Measurements from ENCODE around the gene CYP2C9. TPM values are rescaled to one million over a fixed set of nuclear protein-coding genes. Genes with fewer than 3 reads are reported as not detected.
"Not testable (repeated sequence)": the region's sequence is repeated elsewhere in the genome, so short reads cannot be mapped to it uniquely, and the experiment has no call there.

CYP2C9 gene
- 1 to 10 TPM in 3 of 4 donors, not detected in 1; 3.7 to 5.1 (median 4.8) TPM for total RNA-seq

- H3K27me3 ChIP-seq: no peaks in the 10 kb centered on the region
- H3K27ac ChIP-seq: no peak within 1 kb of the TSS
- no peak within 1 kb of the TSS for H3K4me3 ChIP-seq
- H3K9me3 ChIP-seq: peaks cover 0 to 1% (median 0%) of the 10 kb centered on the region in 3 donors
- 29 to 56% methylated on average over 2 of the region's 2 CpGs for WGBS, 2 donors
- intact Hi-C loops (cut with DNase I): no loop called here
- no peak for TF ChIP-seq POLR2A (IDR thresholded peaks at IDR 0.05)
- TF ChIP-seq CTCF (IDR thresholded peaks at IDR 0.05): no peak
- H3K36me3 ChIP-seq: no peaks in the 10 kb centered on the region
- H3K4me1 ChIP-seq: no peaks in the 10 kb centered on the region
- no peak for DNase-seq
These were observed at the start of gene CYP2C9 for GRCh38 chr10:94938383-94938782. CYP2C9 (plus strand) TSS chr10:94938658; CDS start chr10:94938683, 25 bp downstream.

GRCh38 chr10:94889123-94889522, 49.3 kb upstream of the CYP2C9 start:
- no peak for TF ChIP-seq CTCF (IDR thresholded peaks at IDR 0.05)
- TF ChIP-seq POLR2A (IDR thresholded peaks at IDR 0.05): no peak
- intact Hi-C loops (cut with DNase I): no loop called here
- no peaks in the 10 kb centered on the region for H3K36me3 ChIP-seq
- H3K27me3 ChIP-seq: no peaks in the 10 kb centered on the region
- 66 to 69% methylated on average over 3 of the region's 3 CpGs for WGBS, 2 donors
- H3K4me1 ChIP-seq: no peaks in the 10 kb centered on the region
- no peak overlapping the region for H3K4me3 ChIP-seq
- DNase-seq: no peak
- H3K9me3 ChIP-seq: peaks cover 0 to 6% (median 0%) of the 10 kb centered on the region in 3 donors
- H3K27ac ChIP-seq: no peak overlapping the region

GRCh38 chr10:94890264-94891022, 48.0 kb upstream of the CYP2C9 start:
- WGBS, 2 donors: 64 to 80% methylated on average over 4 of the region's 4 CpGs
- no peaks in the 10 kb centered on the region for H3K36me3 ChIP-seq
- intact Hi-C loops (cut with DNase I): no loop called here
- no peak for TF ChIP-seq CTCF (IDR thresholded peaks at IDR 0.05)
- TF ChIP-seq POLR2A (IDR thresholded peaks at IDR 0.05): no peak
- H3K27me3 ChIP-seq: no peaks in the 10 kb centered on the region
- peaks cover 0 to 6% (median 0%) of the 10 kb centered on the region in 3 donors for H3K9me3 ChIP-seq
- no peak overlapping the region for H3K4me3 ChIP-seq
- H3K4me1 ChIP-seq: no peaks in the 10 kb centered on the region
- no peak for DNase-seq
- H3K27ac ChIP-seq: no peak overlapping the region

GRCh38 chr10:94898414-94898813, 40.0 kb upstream of the CYP2C9 start:
- DNase-seq; intact Hi-C loops (cut with DNase I): not testable (repeated sequence)
- 40 to 62% methylated on average over 2 to 5 of the region's 7 CpGs for WGBS, 2 donors

GRCh38 chr10:94902080-94902479, 36.4 kb upstream of the CYP2C9 start:
- no peak for DNase-seq
- Histone ChIP-seq H3K27me3 (no peaks in the 10 kb centered on the region), H3K27ac (no peak overlapping the region), H3K9me3 (peaks cover 0 to 8% (median 1%) of the 10 kb centered on the region in 3 donors), H3K4me1 (no peaks in the 10 kb centered on the region), H3K36me3 (no peaks in the 10 kb centered on the region), H3K4me3 (no peak overlapping the region)
- no peak for TF ChIP-seq CTCF (IDR thresholded peaks at IDR 0.05)
- no peak for TF ChIP-seq POLR2A (IDR thresholded peaks at IDR 0.05)
- intact Hi-C loops (cut with DNase I): no loop called here
- 75 to 93% methylated on average over 1 of the region's 1 CpG for WGBS, 2 donors

More at GRCh38 chr10:94898414-94898813, 40.0 kb upstream of the CYP2C9 start:
- H3K36me3 ChIP-seq, H3K4me1 ChIP-seq, H3K4me3 ChIP-seq, H3K9me3 ChIP-seq, H3K27me3 ChIP-seq, H3K27ac ChIP-seq: not testable (repeated sequence)

Data from esophagus squamous epithelium (tissue), 5 donors.